ENCODE measurements around the gene RNF146.

DNA sequence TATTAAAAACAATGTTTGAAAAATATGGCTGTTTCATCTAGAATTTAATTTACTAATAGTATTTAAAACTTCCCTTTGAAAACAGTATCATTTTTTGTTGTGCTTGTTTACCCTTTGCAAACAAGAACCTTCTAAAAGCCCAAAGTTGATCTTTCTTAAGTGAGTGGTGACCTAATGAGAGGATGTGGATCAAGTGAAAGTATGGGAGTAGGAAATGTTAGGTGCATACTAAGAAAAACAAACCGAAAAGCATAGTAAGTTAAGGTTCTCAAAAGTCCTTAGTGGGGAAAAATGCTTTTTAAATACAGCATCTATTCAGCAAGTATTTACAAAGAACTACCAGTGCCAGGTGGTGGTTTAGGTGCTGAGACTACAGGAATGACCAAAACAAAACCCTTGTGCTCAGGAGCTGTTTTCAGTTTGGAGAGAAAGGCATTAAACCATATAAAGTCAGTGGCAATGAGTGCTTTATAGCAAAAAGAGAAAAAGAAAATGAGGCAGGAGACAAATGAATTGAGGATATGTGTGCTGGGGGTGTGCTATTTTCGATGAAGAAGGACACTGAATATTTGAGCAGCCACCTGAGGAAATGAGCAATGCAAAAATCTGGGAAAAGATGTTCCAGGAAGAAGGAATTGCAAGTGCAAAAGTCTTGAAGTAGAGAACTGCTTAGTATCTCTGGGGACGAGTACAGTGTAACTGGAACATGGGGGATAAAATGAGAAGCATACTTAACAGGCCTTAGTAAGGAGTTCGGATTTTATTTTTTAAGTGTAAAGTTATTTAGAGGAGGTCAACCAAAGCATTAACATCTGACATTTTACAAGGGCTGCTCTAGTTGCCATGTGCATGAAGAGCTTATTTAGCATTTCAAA lies 24.0 kb downstream of the RNF146 start:
- TF ChIP-seq TCF4 (CRISPR knock-in tag; IDR thresholded peaks at IDR 0.05; ENCODE audit: borderline replicate concordance) (no peak), ZFP3 (CRISPR knock-in tag; IDR thresholded peaks at IDR 0.05) (no peak), ZNF8 (CRISPR knock-in tag; IDR thresholded peaks at IDR 0.05) (no peak), RARB (CRISPR knock-in tag; IDR thresholded peaks at IDR 0.05) (no peak), ZNF565 (CRISPR knock-in tag; conservative IDR thresholded peaks at IDR 0.05; ENCODE audit: low read depth) (no peak), ZC3H10 (CRISPR knock-in tag; IDR thresholded peaks at IDR 0.05) (no peak), BACH2 (CRISPR knock-in tag; IDR thresholded peaks at IDR 0.05; ENCODE audit: borderline replicate concordance) (no peak), PPARA (CRISPR knock-in tag; IDR thresholded peaks at IDR 0.05; ENCODE audit: borderline replicate concordance) (no peak), TOX (CRISPR knock-in tag; IDR thresholded peaks at IDR 0.05; ENCODE audit: borderline replicate concordance) (no peak), SNAI2 (CRISPR knock-in tag; IDR thresholded peaks at IDR 0.05) (no peak)
- TF ChIP-seq, protein P1, sequence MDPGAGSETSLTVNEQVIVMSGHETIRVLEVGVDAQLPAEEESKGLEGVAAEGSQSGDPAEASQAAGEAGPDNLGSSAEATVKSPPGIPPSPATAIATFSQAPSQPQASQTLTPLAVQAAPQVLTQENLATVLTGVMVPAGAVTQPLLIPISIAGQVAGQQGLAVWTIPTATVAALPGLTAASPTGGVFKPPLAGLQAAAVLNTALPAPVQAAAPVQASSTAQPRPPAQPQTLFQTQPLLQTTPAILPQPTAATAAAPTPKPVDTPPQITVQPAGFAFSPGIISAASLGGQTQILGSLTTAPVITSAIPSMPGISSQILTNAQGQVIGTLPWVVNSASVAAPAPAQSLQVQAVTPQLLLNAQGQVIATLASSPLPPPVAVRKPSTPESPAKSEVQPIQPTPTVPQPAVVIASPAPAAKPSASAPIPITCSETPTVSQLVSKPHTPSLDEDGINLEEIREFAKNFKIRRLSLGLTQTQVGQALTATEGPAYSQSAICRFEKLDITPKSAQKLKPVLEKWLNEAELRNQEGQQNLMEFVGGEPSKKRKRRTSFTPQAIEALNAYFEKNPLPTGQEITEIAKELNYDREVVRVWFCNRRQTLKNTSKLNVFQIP (CRISPR knock-in tag; IDR thresholded peaks at IDR 0.05; ENCODE audit: borderline replicate concordance, low read depth) = no peak
- TF ChIP-seq, protein P2, sequence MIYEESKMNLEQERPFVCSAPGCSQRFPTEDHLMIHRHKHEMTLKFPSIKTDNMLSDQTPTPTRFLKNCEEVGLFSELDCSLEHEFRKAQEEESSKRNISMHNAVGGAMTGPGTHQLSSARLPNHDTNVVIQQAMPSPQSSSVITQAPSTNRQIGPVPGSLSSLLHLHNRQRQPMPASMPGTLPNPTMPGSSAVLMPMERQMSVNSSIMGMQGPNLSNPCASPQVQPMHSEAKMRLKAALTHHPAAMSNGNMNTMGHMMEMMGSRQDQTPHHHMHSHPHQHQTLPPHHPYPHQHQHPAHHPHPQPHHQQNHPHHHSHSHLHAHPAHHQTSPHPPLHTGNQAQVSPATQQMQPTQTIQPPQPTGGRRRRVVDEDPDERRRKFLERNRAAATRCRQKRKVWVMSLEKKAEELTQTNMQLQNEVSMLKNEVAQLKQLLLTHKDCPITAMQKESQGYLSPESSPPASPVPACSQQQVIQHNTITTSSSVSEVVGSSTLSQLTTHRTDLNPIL (CRISPR knock-in tag; IDR thresholded peaks at IDR 0.05; ENCODE audit: low read depth) = no peak
- TF ChIP-seq, protein P3, sequence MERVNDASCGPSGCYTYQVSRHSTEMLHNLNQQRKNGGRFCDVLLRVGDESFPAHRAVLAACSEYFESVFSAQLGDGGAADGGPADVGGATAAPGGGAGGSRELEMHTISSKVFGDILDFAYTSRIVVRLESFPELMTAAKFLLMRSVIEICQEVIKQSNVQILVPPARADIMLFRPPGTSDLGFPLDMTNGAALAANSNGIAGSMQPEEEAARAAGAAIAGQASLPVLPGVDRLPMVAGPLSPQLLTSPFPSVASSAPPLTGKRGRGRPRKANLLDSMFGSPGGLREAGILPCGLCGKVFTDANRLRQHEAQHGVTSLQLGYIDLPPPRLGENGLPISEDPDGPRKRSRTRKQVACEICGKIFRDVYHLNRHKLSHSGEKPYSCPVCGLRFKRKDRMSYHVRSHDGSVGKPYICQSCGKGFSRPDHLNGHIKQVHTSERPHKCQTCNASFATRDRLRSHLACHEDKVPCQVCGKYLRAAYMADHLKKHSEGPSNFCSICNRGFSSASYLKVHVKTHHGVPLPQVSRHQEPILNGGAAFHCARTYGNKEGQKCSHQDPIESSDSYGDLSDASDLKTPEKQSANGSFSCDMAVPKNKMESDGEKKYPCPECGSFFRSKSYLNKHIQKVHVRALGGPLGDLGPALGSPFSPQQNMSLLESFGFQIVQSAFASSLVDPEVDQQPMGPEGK (CRISPR knock-in tag; IDR thresholded peaks at IDR 0.05; ENCODE audit: borderline replicate concordance) = no peak

Data from SK-N-SH treated with all-trans-retinoic acid at 6 μM for 48 hours (cell line).